Epithelial cell of proximal tubule (primary cell): ENCODE results near the gene KIRREL3. TPM values are rescaled to one million over a fixed set of nuclear protein-coding genes. Genes with fewer than 3 reads are reported as not detected.
A peak's percentile ranks its signal among the peaks of the same experiment; 100 is the strongest.

Experiments
- DNase-seq: peaks from one replicate; pipeline ENCODE4 v3.0.0-alpha.2; 2011; ENCODE audit warnings: low read depth
- H3K4me3 ChIP-seq: 2 replicates; pipeline ENCODE4 v1.5.1; 2011; ENCODE audit warnings: low read depth, mild to moderate bottlenecking, low read length
- total RNA-seq: library from RNA; depleted of rRNA; stranded (reverse); fragments of >200 nt; gene quantifications from 2 replicates; pipeline ENCODE4 v1.2.3, GENCODE V29; 2015
- TF ChIP-seq, protein P1 (sequence below): conservative IDR thresholded peaks from 2 replicates; pipeline ENCODE4 v1.5.1; 2012; ENCODE audit warnings: low read depth, mild to moderate bottlenecking, low read length

The KIRREL3 gene
- total RNA-seq, 1 donor from 2014 or later = 5.1 TPM

DNA sequence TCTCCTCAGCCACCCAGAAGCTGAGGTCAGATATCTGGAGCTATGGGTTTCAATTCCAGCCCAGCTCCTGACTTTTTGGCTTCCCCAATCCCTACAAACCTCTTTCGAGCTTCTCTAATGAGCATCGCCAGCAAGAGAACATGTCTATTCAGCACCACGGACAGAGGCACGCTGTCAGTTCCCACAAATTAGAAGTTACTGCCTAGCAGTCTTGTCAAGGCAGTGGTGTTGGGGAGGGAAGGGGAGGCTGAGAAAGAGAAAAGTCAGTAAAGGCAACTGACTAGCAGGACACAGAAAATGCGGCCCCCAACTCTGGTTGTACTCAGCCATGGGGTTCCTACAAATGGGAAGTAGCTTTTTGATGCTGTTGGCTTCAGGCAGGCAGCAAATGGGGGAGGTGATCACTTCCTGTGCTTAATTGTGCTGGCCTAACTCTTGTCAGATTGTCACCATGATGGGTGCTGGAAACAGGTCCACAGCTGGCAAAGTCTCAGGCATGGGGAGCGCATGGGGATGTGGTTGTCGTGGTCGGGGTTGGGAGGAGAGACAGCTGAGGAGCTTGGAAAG is 439.2 kb downstream of the KIRREL3 start:
- H3K4me3 ChIP-seq = no peak overlapping the region
- no peak for DNase-seq
- TF ChIP-seq, protein P1, sequence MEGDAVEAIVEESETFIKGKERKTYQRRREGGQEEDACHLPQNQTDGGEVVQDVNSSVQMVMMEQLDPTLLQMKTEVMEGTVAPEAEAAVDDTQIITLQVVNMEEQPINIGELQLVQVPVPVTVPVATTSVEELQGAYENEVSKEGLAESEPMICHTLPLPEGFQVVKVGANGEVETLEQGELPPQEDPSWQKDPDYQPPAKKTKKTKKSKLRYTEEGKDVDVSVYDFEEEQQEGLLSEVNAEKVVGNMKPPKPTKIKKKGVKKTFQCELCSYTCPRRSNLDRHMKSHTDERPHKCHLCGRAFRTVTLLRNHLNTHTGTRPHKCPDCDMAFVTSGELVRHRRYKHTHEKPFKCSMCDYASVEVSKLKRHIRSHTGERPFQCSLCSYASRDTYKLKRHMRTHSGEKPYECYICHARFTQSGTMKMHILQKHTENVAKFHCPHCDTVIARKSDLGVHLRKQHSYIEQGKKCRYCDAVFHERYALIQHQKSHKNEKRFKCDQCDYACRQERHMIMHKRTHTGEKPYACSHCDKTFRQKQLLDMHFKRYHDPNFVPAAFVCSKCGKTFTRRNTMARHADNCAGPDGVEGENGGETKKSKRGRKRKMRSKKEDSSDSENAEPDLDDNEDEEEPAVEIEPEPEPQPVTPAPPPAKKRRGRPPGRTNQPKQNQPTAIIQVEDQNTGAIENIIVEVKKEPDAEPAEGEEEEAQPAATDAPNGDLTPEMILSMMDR = no peak

DNA sequence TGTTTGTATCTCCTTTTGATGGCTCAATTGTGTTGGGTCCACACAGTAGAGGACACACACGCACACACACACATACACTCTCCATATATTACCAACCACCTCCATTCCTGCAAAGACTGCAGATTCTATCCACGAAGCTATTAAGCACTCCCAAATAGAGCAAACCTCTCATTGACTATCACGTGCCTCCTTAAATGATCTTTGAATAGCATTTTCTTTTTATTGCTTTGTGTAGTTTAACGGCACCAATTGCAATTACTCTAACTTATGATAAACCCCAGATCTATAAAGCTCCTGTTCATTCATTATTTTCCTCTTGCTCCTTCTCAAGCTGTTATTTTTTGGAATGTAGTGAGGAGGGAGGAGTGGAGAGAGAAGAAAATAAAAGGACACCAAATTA is 440.3 kb downstream of the KIRREL3 start:
- TF ChIP-seq, protein P1 = no peak
- DNase-seq = no peak
- H3K4me3 ChIP-seq = no peak overlapping the region

DNA sequence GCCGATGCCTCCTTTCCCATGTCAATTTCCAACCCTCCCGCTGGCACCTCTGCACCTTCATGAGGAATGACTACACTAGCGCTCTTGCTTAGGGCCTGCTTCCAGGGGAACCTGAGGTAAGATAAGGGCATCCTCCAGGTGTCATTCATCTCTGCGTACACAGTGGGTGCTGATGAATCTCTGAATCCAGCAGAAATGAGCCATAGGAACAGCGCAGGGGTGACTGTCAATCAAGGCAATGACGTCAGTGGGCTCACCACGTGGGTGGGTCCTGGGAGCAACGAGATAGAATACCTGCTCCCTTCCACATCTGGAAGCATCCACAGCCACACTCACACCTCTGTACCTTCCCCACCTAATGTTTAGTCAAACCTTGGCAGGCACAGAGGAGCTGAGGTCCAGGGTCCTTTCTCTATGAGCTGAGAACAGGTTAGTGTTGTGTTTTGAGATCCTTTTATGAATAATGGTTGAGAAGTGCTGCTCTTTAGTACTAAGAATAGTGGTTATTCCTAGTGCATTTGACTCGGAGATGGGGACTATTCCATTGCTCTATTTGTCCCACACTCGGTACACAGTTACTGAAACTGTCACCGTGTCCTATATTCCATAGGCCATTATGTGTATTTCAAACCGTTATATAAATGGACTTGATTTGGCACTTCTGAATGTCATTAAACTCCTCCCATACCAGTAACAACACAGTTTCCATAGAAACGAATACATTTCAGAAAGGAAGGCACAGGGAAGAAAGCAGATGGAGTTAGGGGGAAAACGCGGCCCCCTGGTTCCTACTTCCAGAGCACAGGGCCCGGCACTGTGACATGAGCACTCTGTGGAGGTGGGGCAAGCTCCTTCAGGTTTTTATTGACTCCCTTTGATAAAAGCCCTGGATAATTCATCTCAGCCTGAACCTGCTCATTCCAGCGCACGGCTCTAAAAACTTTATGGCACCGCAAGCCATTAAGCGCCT is 451.7 kb downstream of the KIRREL3 start:
- TF ChIP-seq, protein P1 = no peak
- no peak overlapping the region for H3K4me3 ChIP-seq
- DNase-seq = no peak

DNA sequence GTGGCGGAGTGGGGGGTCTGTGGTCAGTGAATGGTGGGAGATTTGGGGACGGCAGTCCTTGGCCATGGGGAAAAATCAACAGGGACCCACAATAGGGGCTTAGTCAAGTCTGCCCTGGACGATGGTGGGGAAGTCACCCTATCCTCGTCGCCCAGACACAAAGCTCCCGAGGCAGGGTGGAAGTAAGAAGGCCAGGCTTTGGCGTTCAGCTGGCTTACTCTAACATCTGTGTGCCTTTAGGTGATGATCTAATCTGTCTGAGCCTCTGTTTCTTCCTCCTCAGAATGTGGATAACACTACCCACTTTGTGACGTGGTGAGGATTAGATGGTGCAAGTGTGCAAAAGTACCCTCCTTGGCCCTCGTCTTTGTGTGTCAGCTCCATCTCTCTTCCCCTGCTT is 452.9 kb downstream of the KIRREL3 start:
- H3K4me3 ChIP-seq = no peak overlapping the region
- DNase-seq = no peak
- TF ChIP-seq, protein P1 = no peak

DNA sequence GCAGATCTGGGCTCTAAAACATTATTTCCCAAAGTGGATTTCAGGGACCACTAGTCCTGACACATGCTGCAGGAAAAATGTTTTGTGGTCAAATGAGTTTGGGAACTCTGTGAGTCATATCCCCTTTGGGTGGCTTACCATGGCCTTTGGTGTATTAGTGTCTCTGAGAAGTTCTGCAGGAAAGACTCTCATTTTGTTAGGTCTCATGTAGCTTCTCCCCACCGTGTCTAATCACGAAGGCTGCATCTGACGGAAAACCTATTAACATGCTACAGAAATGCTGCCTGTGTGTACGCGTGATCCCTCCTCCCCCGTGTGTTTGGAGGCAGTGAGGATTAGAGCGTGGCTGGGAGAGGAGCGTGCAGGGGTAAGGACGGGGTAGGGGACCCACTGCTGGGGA is 453.4 kb downstream of the KIRREL3 start:
- H3K4me3 ChIP-seq = no peak overlapping the region
- DNase-seq = peak; percentile 4
- TF ChIP-seq, protein P1 = no peak

DNA sequence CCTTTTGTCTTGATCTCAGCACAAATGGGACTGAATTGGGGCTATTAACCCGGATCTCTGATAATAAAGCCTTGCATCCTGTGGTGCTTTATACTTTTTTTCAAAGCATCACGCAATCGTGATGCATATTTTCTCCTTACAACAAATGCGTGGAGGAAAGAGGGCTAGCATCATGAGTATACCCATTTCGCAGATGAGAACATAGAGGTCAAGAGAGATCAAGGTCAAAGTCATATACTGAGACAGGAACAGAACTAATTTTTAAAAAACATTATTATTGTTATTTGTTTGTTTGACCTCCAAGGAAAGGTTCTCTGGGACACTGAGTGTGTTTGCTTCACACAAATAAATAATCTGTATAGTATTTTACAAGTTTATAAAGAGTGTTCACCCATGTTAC is 453.9 kb downstream of the KIRREL3 start:
- H3K4me3 ChIP-seq = no peak overlapping the region
- TF ChIP-seq, protein P1 = no peak
- DNase-seq = no peak
